ENCODE measurements around the gene TDRD7.

TDRD7 gene

DNA sequence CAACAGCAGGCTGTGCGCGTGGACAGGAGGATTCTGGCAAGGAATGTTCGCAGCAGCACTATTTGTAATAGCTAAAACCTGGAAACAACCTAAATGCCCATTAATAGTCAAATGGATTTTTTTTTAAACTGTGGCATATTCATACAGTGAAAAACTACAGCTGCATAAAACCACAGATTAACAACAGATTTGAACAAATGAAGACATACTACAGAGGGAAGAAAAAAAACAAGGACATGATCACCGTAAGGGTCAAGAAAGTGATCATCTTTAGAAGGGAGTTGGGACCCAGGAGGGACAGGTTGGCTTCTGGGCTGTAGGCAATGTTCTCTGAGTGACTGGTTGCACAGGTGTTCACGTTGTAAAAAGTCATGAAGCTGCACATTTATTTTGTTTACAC lies 88.4 kb downstream of the TDRD7 start:
- H3K4me1 ChIP-seq (ENCODE audit: control insufficient read depth, insufficient read depth, low read length, unreplicated experiment): peaks cover 7% of the 10 kb centered on the region
- H2AFZ ChIP-seq (ENCODE audit: low read length, unreplicated experiment): no peak overlapping the region
- no peak overlapping the region for H3K27ac ChIP-seq (ENCODE audit: low read depth, low read length)
- H3K4me3 ChIP-seq (ENCODE audit: low read depth, low read length): no peak overlapping the region
- no peaks in the 10 kb centered on the region for H3K79me2 ChIP-seq (ENCODE audit: control insufficient read depth, insufficient read depth, low read length, unreplicated experiment)
- H3K36me3 ChIP-seq (ENCODE audit: insufficient read depth, low read length): peaks cover 5% of the 10 kb centered on the region; the same call in 1 of the 2 replicates
- peaks cover 58% of the 10 kb centered on the region for H3K27me3 ChIP-seq (ENCODE audit: insufficient read depth, low read length)

DNA sequence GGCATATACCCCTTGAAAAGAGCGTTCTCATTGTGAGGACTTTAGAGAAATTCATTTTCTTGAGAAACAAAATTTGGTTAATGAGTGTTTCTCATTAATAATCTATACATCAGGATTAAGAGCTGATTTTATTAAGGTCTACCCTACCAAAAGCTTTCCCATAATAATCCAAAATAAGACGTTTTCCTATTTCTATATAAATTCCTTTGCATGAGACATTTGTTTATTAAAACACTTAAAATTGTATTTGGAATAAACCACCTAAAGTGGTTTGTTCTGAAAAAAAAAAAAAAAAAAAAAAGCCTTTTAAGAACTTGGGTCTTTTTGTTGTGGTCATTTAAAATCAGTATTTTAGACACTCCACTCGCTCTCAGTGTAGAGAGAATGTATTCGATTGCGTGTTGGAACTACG lies 88.9 kb downstream of the TDRD7 start:
- Histone ChIP-seq H3K27ac (ENCODE audit: low read depth, low read length) (no peak overlapping the region), H3K4me1 (ENCODE audit: control insufficient read depth, insufficient read depth, low read length, unreplicated experiment) (peaks cover 7% of the 10 kb centered on the region), H3K27me3 (ENCODE audit: insufficient read depth, low read length) (peaks cover 63% of the 10 kb centered on the region), H3K36me3 (ENCODE audit: insufficient read depth, low read length) (peaks cover under 1% of the 10 kb centered on the region; the same call in 1 of the 2 replicates), H3K4me3 (ENCODE audit: low read depth, low read length) (peak overlapping the region; percentile 43), H2AFZ (ENCODE audit: low read length, unreplicated experiment) (peak overlapping the region; percentile 9), H3K79me2 (ENCODE audit: control insufficient read depth, insufficient read depth, low read length, unreplicated experiment) (no peaks in the 10 kb centered on the region)

DNA sequence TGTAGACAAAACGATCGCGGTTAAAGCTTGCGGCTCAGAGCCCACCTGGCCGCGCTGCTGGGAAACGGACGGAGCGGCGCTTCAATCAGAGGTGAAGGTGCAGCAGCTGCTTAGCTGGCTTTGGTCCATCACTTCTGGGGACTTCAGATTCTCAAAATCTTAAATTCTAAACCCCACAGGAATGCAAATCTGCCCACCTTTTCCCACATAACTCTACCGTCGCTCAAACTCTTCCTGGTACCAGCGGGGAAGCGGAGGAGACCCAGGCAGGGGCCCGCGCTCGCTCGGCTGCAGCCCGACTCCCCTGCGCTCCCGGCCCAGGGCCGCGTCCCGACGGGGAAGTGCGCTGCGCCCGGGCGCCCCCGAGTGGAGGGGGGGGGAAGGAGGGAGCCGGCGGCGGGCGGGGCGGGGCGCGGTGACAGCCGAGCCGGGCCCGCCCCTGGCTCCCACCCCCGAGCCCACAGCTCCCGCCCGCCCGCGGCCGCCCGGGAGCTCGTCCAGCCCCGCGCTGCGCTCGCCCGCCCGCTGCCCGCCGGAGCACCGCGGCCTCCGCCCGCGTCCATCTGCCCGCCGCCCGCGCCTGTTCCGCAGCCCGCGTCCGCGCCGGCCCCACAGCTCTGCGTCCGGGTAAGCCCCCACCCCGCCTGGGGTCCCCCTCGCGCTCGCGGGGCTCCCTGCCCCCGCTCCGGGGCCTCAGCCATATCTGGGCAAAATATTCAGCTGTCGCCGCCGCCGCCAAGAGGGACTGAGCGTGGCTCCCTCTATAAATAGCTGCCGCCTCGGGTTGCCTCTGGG lies 89.5 kb downstream of the TDRD7 start, which contains the start of gene TMOD1:
TSS of gene TMOD1 (plus strand) at position 490 of the 795 bp plus-strand sequence. CDS start 22,523 bp downstream, outside the sequence.
- Histone ChIP-seq H3K4me1 (ENCODE audit: control insufficient read depth, insufficient read depth, low read length, unreplicated experiment) (peaks cover 7% of the 10 kb centered on the region), H3K36me3 (ENCODE audit: insufficient read depth, low read length) (no peaks in the 10 kb centered on the region), H3K79me2 (ENCODE audit: control insufficient read depth, insufficient read depth, low read length, unreplicated experiment) (no peaks in the 10 kb centered on the region), H3K4me3 (ENCODE audit: low read depth, low read length) (peak within 1 kb of the TSS; percentile 76), H2AFZ (ENCODE audit: low read length, unreplicated experiment) (peak within 1 kb of the TSS; percentile 51), H3K27ac (ENCODE audit: low read depth, low read length) (no peak within 1 kb of the TSS), H3K27me3 (ENCODE audit: insufficient read depth, low read length) (peaks cover 69% of the 10 kb centered on the region)

DNA sequence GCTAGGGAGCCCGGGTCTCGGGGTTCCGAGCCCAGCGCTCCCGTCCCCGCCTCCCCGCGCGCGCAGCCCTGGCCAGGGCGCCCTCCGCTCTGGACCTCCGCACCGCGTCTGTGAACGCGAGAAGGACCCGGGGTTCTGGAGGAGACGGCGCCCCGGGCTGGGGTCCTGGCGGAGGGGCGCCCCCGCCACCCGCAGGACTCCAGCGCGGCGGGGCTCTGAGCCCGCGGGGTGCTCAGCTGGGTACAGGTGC lies 90.0 kb downstream of the TDRD7 start:
- Histone ChIP-seq H3K27ac (ENCODE audit: low read depth, low read length) (no peak overlapping the region), H2AFZ (ENCODE audit: low read length, unreplicated experiment) (peak overlapping the region; percentile 51), H3K4me1 (ENCODE audit: control insufficient read depth, insufficient read depth, low read length, unreplicated experiment) (peaks cover 7% of the 10 kb centered on the region), H3K4me3 (ENCODE audit: low read depth, low read length) (peak overlapping the region; percentile 76), H3K79me2 (ENCODE audit: control insufficient read depth, insufficient read depth, low read length, unreplicated experiment) (no peaks in the 10 kb centered on the region), H3K27me3 (ENCODE audit: insufficient read depth, low read length) (peaks cover 74% of the 10 kb centered on the region), H3K36me3 (ENCODE audit: insufficient read depth, low read length) (no peaks in the 10 kb centered on the region)

DNA sequence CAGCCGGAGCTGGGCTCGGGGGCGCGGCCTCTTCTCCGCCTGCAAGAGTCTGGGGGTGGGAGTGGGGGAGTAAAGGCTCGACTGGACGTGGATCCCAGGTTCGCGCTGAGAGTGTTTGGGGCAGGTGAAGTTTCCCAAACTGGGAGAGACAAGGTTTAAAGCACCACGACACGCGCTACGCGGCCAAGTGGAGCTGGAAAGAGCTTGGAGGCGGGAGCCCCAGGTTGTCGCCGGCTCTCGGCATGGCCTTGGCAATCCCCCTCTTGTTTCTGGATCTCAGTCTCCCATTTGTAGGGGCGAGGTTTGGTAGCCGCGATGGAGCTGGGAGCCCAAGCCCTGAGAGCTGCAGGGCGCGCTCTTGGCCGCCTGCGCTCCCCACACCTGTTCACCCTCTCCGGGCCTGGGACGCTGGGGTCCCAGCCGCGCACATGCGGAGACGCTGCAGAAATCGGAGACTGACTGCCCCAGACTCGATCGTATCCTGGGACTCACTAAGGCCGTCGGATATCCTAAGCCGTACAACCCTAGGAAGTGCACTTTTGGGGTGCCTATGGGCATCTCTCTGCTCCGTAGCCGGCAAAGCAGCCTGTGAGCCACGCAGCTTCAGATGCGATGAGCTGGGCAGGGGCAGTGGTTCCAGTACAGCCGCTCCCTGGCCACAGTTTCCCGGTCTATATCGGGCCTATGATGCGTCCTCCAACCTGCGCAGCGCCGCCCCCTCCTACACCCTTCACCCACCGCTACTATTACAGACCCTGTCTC lies 90.5 kb downstream of the TDRD7 start:
- Histone ChIP-seq H3K27me3 (ENCODE audit: insufficient read depth, low read length) (peaks cover 79% of the 10 kb centered on the region), H3K4me1 (ENCODE audit: control insufficient read depth, insufficient read depth, low read length, unreplicated experiment) (peaks cover 7% of the 10 kb centered on the region), H3K79me2 (ENCODE audit: control insufficient read depth, insufficient read depth, low read length, unreplicated experiment) (no peaks in the 10 kb centered on the region), H3K27ac (ENCODE audit: low read depth, low read length) (no peak overlapping the region), H2AFZ (ENCODE audit: low read length, unreplicated experiment) (peak overlapping the region; percentile 51), H3K36me3 (ENCODE audit: insufficient read depth, low read length) (no peaks in the 10 kb centered on the region), H3K4me3 (ENCODE audit: low read depth, low read length) (peak overlapping the region; percentile 76)

DNA sequence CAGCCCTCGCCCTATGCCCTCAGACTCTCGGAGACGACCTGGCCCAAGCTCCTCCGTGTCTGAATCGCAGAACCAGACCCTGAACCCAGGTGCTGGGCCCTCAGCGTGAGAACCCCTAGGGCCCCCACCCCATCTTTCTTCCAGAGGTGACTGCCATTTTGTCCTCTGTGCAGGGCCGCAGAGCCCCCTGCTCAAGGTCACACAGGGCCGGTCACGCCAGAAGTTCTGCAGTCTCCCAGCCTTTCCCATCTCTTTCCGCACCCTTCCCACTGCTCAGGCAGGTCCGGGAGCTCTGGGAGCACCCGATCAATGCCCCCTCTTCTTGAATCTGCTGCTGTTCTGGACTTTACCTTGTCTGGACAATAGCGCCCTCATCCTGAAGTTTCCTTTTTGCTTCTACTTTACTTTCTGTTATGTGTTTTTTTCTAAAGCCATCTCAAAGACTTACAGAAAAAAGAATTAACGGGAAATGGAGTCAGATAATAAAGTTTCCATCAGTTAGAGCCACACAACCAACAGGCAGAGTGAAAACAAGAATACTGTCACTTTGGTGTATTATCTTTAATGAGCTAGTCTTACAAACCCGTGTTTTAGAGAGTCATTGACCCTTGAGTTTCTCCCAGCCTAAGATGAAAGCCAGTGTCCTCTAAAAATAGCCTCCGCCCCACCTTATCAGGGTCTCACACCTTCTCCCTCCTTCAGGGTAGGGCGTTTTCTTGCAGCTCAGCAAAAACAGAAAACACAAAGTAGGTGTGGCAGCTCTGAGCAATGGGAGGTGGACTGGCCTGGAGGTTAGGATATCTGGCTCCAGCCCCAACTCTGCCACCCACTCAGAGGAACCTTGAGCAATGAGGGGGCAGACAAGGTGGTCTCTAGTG lies 91.3 kb downstream of the TDRD7 start:
- Histone ChIP-seq H3K4me3 (ENCODE audit: low read depth, low read length) (no peak overlapping the region), H3K4me1 (ENCODE audit: control insufficient read depth, insufficient read depth, low read length, unreplicated experiment) (peaks cover 7% of the 10 kb centered on the region), H3K27me3 (ENCODE audit: insufficient read depth, low read length) (peaks cover 82% of the 10 kb centered on the region), H3K36me3 (ENCODE audit: insufficient read depth, low read length) (no peaks in the 10 kb centered on the region), H3K79me2 (ENCODE audit: control insufficient read depth, insufficient read depth, low read length, unreplicated experiment) (no peaks in the 10 kb centered on the region), H2AFZ (ENCODE audit: low read length, unreplicated experiment) (no peak overlapping the region), H3K27ac (ENCODE audit: low read depth, low read length) (no peak overlapping the region)

DNA sequence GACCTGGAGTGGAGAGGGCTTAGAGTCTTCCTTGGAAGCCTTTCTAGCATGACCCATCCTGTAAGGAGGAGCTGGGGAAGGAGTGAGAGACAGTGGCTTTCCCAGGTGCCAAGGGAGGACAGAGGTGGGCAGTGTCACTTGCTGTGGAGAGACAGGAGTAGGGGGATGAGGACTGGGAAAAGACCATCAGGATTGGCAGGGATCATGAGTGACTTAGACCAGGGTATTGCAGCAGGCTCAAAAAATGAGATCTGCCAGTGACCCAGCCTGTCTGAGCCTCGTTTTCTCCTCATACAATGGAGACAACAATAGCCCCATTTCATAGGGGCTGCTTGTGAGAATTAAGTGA lies 91.9 kb downstream of the TDRD7 start:
- H3K27me3 ChIP-seq (ENCODE audit: insufficient read depth, low read length): peaks cover 83% of the 10 kb centered on the region
- no peak overlapping the region for H3K27ac ChIP-seq (ENCODE audit: low read depth, low read length)
- no peaks in the 10 kb centered on the region for H3K79me2 ChIP-seq (ENCODE audit: control insufficient read depth, insufficient read depth, low read length, unreplicated experiment)
- H3K36me3 ChIP-seq (ENCODE audit: insufficient read depth, low read length): no peaks in the 10 kb centered on the region
- H3K4me3 ChIP-seq (ENCODE audit: low read depth, low read length): no peak overlapping the region
- H2AFZ ChIP-seq (ENCODE audit: low read length, unreplicated experiment): no peak overlapping the region
- H3K4me1 ChIP-seq (ENCODE audit: control insufficient read depth, insufficient read depth, low read length, unreplicated experiment): peaks cover 7% of the 10 kb centered on the region

DNA sequence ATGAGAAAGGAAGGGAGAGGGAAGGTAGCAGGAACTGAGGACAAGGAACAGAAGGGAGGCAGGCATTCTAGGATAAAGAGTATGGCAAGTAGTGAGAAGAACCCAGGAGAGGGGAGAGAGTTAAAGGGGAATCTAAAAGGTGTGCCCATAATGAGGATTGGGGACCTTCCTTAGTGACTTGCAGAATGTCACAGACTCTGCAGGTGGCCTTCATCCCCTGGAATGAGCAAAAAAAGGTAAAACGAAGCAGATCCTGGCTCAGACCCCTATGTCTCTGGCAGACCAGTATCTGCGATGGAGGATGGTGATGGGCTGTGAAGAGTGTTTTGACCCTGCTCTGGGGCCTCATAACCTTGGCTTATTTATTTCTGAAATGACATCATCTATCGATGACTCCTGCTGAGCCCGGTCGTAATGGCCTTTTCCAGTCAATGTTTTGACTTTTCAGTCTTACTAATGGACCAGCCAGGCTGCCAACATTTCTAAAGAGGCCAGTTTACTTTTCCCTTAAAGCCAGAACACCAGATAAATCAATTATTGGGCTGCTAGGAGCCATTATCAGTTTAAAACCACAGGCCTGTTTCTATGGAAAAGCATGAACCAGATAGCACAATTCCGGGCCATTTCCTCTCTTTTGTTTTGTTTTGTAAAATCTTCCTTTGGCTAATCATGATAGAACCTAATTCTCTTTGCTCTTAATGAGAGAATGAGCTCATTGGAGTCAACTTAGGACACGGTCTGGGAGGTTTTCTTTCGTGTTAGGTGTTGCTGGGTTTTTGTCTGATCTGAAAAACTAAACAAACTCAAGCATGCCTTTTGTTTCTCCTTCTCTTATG lies 92.7 kb downstream of the TDRD7 start:
- H3K27me3 ChIP-seq (ENCODE audit: insufficient read depth, low read length): peaks cover 84% of the 10 kb centered on the region
- H3K36me3 ChIP-seq (ENCODE audit: insufficient read depth, low read length): no peaks in the 10 kb centered on the region
- no peak overlapping the region for H3K4me3 ChIP-seq (ENCODE audit: low read depth, low read length)
- H3K79me2 ChIP-seq (ENCODE audit: control insufficient read depth, insufficient read depth, low read length, unreplicated experiment): no peaks in the 10 kb centered on the region
- H2AFZ ChIP-seq (ENCODE audit: low read length, unreplicated experiment): no peak overlapping the region
- no peak overlapping the region for H3K27ac ChIP-seq (ENCODE audit: low read depth, low read length)
- peaks cover 7% of the 10 kb centered on the region for H3K4me1 ChIP-seq (ENCODE audit: control insufficient read depth, insufficient read depth, low read length, unreplicated experiment)

DNA sequence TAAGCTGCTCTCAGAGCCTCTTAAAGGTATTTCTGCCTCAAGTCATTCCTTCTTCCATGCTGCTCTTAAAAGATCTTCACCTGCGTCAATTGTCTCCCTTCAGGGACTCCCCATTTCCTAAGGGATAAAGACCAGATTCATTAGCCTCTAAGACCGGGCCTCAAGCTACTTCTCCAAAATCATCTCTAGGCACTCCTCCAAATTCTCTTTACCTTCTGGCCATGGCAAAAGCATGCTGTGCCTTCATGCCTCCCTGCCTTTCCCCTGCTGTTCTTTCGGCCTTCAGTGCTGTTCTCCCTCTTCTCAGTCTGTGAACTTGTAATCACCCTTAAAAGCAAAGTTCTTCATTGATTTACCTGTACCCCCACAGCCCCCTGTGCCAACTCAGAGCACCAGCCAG lies 93.9 kb downstream of the TDRD7 start:
- no peak overlapping the region for H3K27ac ChIP-seq (ENCODE audit: low read depth, low read length)
- peaks cover 71% of the 10 kb centered on the region for H3K27me3 ChIP-seq (ENCODE audit: insufficient read depth, low read length)
- no peak overlapping the region for H2AFZ ChIP-seq (ENCODE audit: low read length, unreplicated experiment)
- no peaks in the 10 kb centered on the region for H3K79me2 ChIP-seq (ENCODE audit: control insufficient read depth, insufficient read depth, low read length, unreplicated experiment)
- no peak overlapping the region for H3K4me3 ChIP-seq (ENCODE audit: low read depth, low read length)
- peaks cover 13% of the 10 kb centered on the region for H3K4me1 ChIP-seq (ENCODE audit: control insufficient read depth, insufficient read depth, low read length, unreplicated experiment)
- no peaks in the 10 kb centered on the region for H3K36me3 ChIP-seq (ENCODE audit: insufficient read depth, low read length)

DNA sequence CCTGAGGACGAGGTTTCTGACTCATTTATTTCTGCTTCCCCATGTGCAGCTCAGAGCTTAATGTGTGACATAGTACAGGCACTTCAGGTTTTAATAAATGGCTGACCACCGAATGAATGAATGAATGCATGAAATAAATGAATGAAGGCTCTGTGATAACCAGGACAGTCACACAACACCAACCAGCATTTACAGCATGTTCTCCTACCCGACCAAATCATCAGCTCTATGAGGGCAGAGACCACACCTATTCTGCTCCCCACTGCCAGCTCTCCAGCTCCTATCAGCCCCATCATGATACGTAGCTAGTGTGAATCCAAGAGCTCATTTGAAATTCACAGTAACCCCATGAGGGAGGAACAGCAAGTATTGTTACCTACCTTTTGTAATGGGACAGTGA lies 94.4 kb downstream of the TDRD7 start:
- no peak overlapping the region for H3K27ac ChIP-seq (ENCODE audit: low read depth, low read length)
- H3K27me3 ChIP-seq (ENCODE audit: insufficient read depth, low read length): peaks cover 67% of the 10 kb centered on the region
- no peaks in the 10 kb centered on the region for H3K36me3 ChIP-seq (ENCODE audit: insufficient read depth, low read length)
- H3K79me2 ChIP-seq (ENCODE audit: control insufficient read depth, insufficient read depth, low read length, unreplicated experiment): no peaks in the 10 kb centered on the region
- H3K4me3 ChIP-seq (ENCODE audit: low read depth, low read length): no peak overlapping the region
- H2AFZ ChIP-seq (ENCODE audit: low read length, unreplicated experiment): no peak overlapping the region
- peaks cover 17% of the 10 kb centered on the region for H3K4me1 ChIP-seq (ENCODE audit: control insufficient read depth, insufficient read depth, low read length, unreplicated experiment)

Measured in ACC112 (cell line).